ENCODE data around the gene CCDC197.

DNA sequence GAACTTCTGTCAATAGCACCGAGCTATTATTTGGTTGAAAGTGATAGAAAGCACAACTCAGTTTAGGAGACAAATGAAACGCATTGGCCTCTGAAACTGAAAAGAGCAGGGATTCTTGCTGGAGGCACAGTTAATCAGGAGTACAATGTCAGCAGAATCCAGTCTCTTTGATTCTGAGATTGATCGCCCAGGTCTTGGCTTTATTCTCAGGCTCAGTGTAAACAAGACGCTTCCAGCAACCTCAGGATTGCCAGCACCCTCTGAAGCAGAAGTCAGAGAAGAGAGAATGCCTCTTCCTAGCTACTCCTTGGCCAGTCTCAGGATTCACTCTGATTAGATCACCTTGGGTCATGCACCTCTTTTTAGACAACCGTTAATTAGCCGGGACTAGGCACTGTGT is 17.3 kb downstream of the CCDC197 start:
- TF ChIP-seq, protein P1, sequence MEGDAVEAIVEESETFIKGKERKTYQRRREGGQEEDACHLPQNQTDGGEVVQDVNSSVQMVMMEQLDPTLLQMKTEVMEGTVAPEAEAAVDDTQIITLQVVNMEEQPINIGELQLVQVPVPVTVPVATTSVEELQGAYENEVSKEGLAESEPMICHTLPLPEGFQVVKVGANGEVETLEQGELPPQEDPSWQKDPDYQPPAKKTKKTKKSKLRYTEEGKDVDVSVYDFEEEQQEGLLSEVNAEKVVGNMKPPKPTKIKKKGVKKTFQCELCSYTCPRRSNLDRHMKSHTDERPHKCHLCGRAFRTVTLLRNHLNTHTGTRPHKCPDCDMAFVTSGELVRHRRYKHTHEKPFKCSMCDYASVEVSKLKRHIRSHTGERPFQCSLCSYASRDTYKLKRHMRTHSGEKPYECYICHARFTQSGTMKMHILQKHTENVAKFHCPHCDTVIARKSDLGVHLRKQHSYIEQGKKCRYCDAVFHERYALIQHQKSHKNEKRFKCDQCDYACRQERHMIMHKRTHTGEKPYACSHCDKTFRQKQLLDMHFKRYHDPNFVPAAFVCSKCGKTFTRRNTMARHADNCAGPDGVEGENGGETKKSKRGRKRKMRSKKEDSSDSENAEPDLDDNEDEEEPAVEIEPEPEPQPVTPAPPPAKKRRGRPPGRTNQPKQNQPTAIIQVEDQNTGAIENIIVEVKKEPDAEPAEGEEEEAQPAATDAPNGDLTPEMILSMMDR (IDR thresholded peaks at IDR 0.05; ENCODE audit: borderline replicate concordance, extremely low read depth, low read length, poor library complexity, severe bottlenecking) = no peak
- TF ChIP-seq EZH2 (IDR thresholded peaks at IDR 0.05; ENCODE audit: borderline replicate concordance, low read depth, low read length, severe bottlenecking) = no peak

All from DND-41 (cell line).